Endothelial cell of umbilical vein (primary cell): ENCODE results near the gene MYOG. TPM values are rescaled to one million over a fixed set of nuclear protein-coding genes. Genes with fewer than 3 reads are reported as not detected.

Experiments
- BruUV-seq: library from RNA; stranded (reverse); fragments of 400-500 nt; replicated peaks from 2 replicates; lab custom pipeline; 2021; lab: Mats Ljungman, UMichigan
- CTCF ChIA-PET: fragments of 300-600, 350-600 bp; sonication (Branson Sonifier 250); formaldehyde crosslinking; loops from one replicate; lab custom pipeline; 2021; ENCODE audit warnings: antibody characterized with exemption, inconsistent platforms; lab: Charles Lee
- POLR2A ChIA-PET: fragments of 300-600, 350-600 bp; sonication (Branson Sonifier 250); formaldehyde crosslinking; loops from one replicate; lab custom pipeline; 2021; ENCODE audit warnings: antibody characterized with exemption, inconsistent platforms; lab: Charles Lee
- DNase-seq: peaks from one replicate; pipeline ENCODE4 v3.0.0-alpha.2; 2011; ENCODE audit warnings: low read depth, low spot score
- FAIRE-seq: peaks from 2 replicates; lab custom pipeline; 2011; peaks lifted over from hg19 to GRCh38; lab: Jason Lieb, UNC
- H2AFZ ChIP-seq: 2 replicates; pipeline ENCODE4 v1.6.0; 2012; ENCODE audit warnings: low read depth, low read length, control low read depth, inconsistent platforms
- H3K27ac ChIP-seq: 2 replicates; pipeline ENCODE4 v1.5.1; 2011; ENCODE audit warnings: low read depth, mild to moderate bottlenecking, control low read depth, low read length, moderate library complexity; ENCODE audit not compliant: insufficient read depth
- H3K27me3 ChIP-seq, 2 experiments: 2 replicates each; pipeline versions ENCODE4 v1.6.0 to v1.6.1; 2011; ENCODE audit warnings: low read length in 2 of 2, mixed read lengths in 1 of 2; ENCODE audit not compliant: control insufficient read depth in 2 of 2, insufficient read depth in 2 of 2
- H3K36me3 ChIP-seq, 2 experiments: 2 replicates in 1 of 2; 3 replicates in 1 of 2; pipeline ENCODE4 v1.5.1; 2011; ENCODE audit warnings: low read length in 2 of 2, mild to moderate bottlenecking in 1 of 2, moderate library complexity in 1 of 2; ENCODE audit not compliant: control insufficient read depth in 2 of 2, insufficient read depth in 2 of 2; ENCODE audit errors: extremely low read depth in 1 of 2
- H3K4me1 ChIP-seq: 3 replicates; pipeline ENCODE4 v1.5.1; 2011; ENCODE audit warnings: mild to moderate bottlenecking, low read length; ENCODE audit not compliant: control insufficient read depth, insufficient read depth; ENCODE audit errors: extremely low read depth
- H3K4me2 ChIP-seq: 2 replicates; pipeline ENCODE4 v1.6.1; 2011; ENCODE audit warnings: low read length, control low read depth, mixed read lengths; ENCODE audit not compliant: insufficient read depth
- H3K4me3 ChIP-seq, 3 experiments: fragments of 200-600 bp in 1 of 3; sonication (generic), shearing (Covaris generic) in 1 of 3; replicated peaks in 1 of 3; 2 replicates each; pipeline ENCODE4 v1.5.1; 2011 to 2016; ENCODE audit warnings: control low read depth in 3 of 3, low read length in 3 of 3, mild to moderate bottlenecking in 2 of 3, inconsistent platforms in 1 of 3, low read depth in 1 of 3, moderate library complexity in 1 of 3; ENCODE audit not compliant: insufficient read depth in 1 of 3
- H3K79me2 ChIP-seq: 2 replicates; pipeline ENCODE4 v1.6.0; 2012; ENCODE audit warnings: low read length, inconsistent platforms; ENCODE audit not compliant: control insufficient read depth, insufficient read depth
- H3K9ac ChIP-seq: replicated peaks from 2 replicates; pipeline ENCODE3; 2011; ENCODE audit warnings: low read length, control low read depth; ENCODE audit not compliant: insufficient read depth; ENCODE audit errors: extremely low read depth
- H3K9me1 ChIP-seq: replicated peaks from 3 replicates; pipeline ENCODE4 v1.6.0; 2011; ENCODE audit warnings: mild to moderate bottlenecking, low read length; ENCODE audit not compliant: control insufficient read depth, insufficient read depth; ENCODE audit errors: extremely low read depth
- H3K9me3 ChIP-seq: replicated peaks from 2 replicates; pipeline ENCODE4 v1.5.1; 2012; ENCODE audit warnings: low read length, inconsistent platforms; ENCODE audit not compliant: control insufficient read depth, insufficient read depth
- H4K20me1 ChIP-seq: replicated peaks from 2 replicates; pipeline ENCODE3; 2011; ENCODE audit warnings: mild to moderate bottlenecking, low read length; ENCODE audit not compliant: control insufficient read depth, insufficient read depth; ENCODE audit errors: extremely low read depth
- EZH2 ChIP-seq: IDR thresholded peaks from 2 replicates; pipeline ENCODE4 v1.6.1; 2012; ENCODE audit warnings: borderline replicate concordance, low read depth, mild to moderate bottlenecking, moderate library complexity, low read length, inconsistent platforms; ENCODE audit not compliant: severe bottlenecking
- FOS ChIP-seq: IDR thresholded peaks from 2 replicates; pipeline ENCODE4 v1.6.1; 2011; ENCODE audit warnings: mild to moderate bottlenecking, low read length, moderate library complexity, borderline replicate concordance; ENCODE audit not compliant: insufficient read depth
- GATA2 ChIP-seq: IDR thresholded peaks from 2 replicates; pipeline ENCODE4 v1.7.0; 2011; ENCODE audit warnings: low read depth, mild to moderate bottlenecking, moderate library complexity, mixed read lengths, low read length; ENCODE audit not compliant: insufficient read length, insufficient read depth
- JUN ChIP-seq: IDR thresholded peaks from 2 replicates; pipeline ENCODE4 v1.6.1; 2011; ENCODE audit warnings: borderline replicate concordance, low read depth; ENCODE audit not compliant: insufficient read length, insufficient read depth
- MYC ChIP-seq: IDR thresholded peaks from one replicate; pipeline ENCODE4 v1.6.1; 2011; ENCODE audit warnings: mild to moderate bottlenecking, low read depth, low read length
- POLR2A ChIP-seq: IDR thresholded peaks from 2 replicates; pipeline ENCODE4 v1.6.1; 2012; ENCODE audit warnings: low read depth, mild to moderate bottlenecking, control low read depth, low read length
- POLR2AphosphoS5 ChIP-seq: IDR thresholded peaks from 2 replicates; pipeline ENCODE4 v1.6.1; 2012; ENCODE audit warnings: low read depth, mild to moderate bottlenecking, control low read depth, low read length, moderate library complexity; ENCODE audit not compliant: insufficient read depth
- dilution Hi-C: fragments of 300-500 bp; cut with MboI; formaldehyde crosslinking; loops from one replicate; pipeline ENCODE4 v1.15.0; 2019; ENCODE audit warnings: low sequenced_read_pairs; ENCODE audit not compliant: extremely low pct_ligation_motif_present
- intact Hi-C: fragments of 100-400 bp; cut with micrococcal nuclease; formaldehyde crosslinking; loops from one replicate; pipeline ENCODE4 v1.10.0; 2022
- polyA plus RNA-seq, 4 experiments: library from polyadenylated mRNA; depleted of rRNA in 3 of 4; stranded (reverse) in 3 of 4; unstranded in 1 of 4; fragments of >200 nt; gene quantifications; 2 replicates each; pipeline versions ENCODE4 v1.2.1 to v1.2.3, GENCODE V29; 2011 to 2012; ENCODE audit warnings: missing spikeins in 1 of 4
- total RNA-seq: library from RNA; stranded (reverse); gene quantifications from 2 replicates; pipeline ENCODE4 v1.2.3, GENCODE V29; 2021
- TF ChIP-seq, protein P1 (sequence below): IDR thresholded peaks from 2 replicates; pipeline ENCODE4 v1.6.1; 2011; ENCODE audit not compliant: insufficient read depth, insufficient read length
- TF ChIP-seq, protein P2 (sequence below), 2 donors: IDR thresholded peaks; 1 replicate in 1 of 2; 2 replicates in 1 of 2; pipeline ENCODE4 v1.5.1; 2011; ENCODE audit warnings: low read length in 2 of 2, mild to moderate bottlenecking in 2 of 2, moderate library complexity in 2 of 2, control low read depth in 1 of 2, inconsistent platforms in 1 of 2, low read depth in 1 of 2; ENCODE audit not compliant: insufficient read depth in 1 of 2; ENCODE audit errors: extremely low read depth in 1 of 2

Gene MYOG
- total and polyA plus RNA-seq, 2 donors (not counting 3 experiments of a cell fraction or from before 2014, with no cell fraction given): not detected

DNA sequence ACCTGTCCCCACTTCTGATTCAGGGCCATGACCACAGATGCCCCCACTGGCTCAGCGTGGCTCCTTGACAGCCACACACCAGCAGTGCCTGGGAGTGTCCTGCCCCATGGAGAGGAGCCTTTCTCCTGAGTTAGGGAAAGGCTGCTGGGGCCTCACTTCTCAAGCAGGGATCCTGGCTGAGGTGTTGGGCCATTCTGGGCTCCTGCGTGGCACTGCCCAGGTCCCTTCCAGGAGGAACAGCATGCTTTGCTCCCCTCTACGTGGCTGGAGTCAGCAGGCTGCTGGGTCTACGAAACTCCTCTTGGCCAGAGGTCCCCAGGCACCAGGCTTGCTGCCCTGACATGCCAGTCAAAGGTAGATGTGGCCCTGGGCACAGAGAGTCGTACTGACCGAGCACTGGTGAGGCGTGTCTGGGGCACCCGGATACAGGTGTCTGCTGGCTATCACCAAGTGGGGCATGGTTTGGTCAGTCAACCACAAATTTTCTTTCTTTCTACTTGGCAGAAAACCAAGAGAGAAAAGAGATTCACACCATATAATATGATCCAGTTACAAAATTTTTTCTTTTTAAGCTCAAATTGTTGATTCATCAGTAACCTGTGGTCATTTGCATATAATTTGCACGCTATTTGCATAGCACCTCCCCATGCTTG is 45.9 kb upstream of the MYOG start:
- FAIRE-seq (no peak), DNase-seq (no peak)
- Histone ChIP-seq H2AFZ (no peak overlapping the region), H3K9me3 (no peaks in the 10 kb centered on the region), H3K4me3 (no peak overlapping the region), H3K27me3 (peaks cover 14 to 31% of the 10 kb centered on the region in 2 experiments), H3K9me1 (no peaks in the 10 kb centered on the region), H3K79me2 (no peaks in the 10 kb centered on the region), H3K4me2 (no peak overlapping the region), H3K36me3 (no peaks in the 10 kb centered on the region), H3K27ac (no peak overlapping the region), H3K9ac (no peak overlapping the region), H3K4me1 (peaks cover 4% of the 10 kb centered on the region), H4K20me1 (no peaks in the 10 kb centered on the region)
- ChIA-PET POLR2A (no interaction called here), CTCF (interaction anchor here (1.0 to 3.3 kb wide), 4 partner anchors 9 to 137 kb away, joined by 3 to 19 read pairs (median 8); no protein-coding TSS in a partner anchor)
- intact Hi-C loops (no loop called here), dilution Hi-C loops (no loop called here)
- BruUV-seq: no TSS peak
- TF ChIP-seq EZH2 (no peak), MYC (no peak), POLR2AphosphoS5 (no peak), JUN (no peak), POLR2A (no peak), GATA2 (no peak), FOS (no peak)
- TF ChIP-seq, protein P1, sequence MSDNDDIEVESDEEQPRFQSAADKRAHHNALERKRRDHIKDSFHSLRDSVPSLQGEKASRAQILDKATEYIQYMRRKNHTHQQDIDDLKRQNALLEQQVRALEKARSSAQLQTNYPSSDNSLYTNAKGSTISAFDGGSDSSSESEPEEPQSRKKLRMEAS: no peak
- TF ChIP-seq, protein P2, sequence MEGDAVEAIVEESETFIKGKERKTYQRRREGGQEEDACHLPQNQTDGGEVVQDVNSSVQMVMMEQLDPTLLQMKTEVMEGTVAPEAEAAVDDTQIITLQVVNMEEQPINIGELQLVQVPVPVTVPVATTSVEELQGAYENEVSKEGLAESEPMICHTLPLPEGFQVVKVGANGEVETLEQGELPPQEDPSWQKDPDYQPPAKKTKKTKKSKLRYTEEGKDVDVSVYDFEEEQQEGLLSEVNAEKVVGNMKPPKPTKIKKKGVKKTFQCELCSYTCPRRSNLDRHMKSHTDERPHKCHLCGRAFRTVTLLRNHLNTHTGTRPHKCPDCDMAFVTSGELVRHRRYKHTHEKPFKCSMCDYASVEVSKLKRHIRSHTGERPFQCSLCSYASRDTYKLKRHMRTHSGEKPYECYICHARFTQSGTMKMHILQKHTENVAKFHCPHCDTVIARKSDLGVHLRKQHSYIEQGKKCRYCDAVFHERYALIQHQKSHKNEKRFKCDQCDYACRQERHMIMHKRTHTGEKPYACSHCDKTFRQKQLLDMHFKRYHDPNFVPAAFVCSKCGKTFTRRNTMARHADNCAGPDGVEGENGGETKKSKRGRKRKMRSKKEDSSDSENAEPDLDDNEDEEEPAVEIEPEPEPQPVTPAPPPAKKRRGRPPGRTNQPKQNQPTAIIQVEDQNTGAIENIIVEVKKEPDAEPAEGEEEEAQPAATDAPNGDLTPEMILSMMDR (IDR thresholded peaks at IDR 0.05; ENCODE audit: extremely low read depth in 1 of 2, insufficient read depth in 1 of 2, low read depth in 1 of 2, low read length in 2 of 2): no peak
